ENCODE results near the gene CEMIP.

Gene CEMIP

DNA sequence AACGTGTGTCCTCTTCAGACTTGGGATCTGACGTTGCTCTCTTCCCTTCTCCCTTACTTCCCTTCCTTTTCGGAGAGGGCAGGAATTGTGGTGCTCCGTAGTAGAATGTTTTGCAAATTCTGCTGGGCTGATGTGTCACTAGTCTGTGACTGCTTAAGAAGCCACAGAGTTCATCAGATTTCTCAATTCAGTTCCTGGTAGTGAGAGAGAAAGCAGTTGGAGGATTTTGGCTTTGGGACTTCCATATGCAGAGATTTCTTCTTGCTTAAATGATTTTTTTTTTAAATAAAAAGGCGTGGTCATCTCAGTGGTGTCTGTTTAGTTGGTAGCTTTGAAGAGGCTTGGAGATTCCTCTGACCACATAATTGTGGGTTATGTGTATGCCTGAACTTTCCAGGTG is 10.1 kb downstream of the CEMIP start:
- DNase-seq, result no peak

DNA sequence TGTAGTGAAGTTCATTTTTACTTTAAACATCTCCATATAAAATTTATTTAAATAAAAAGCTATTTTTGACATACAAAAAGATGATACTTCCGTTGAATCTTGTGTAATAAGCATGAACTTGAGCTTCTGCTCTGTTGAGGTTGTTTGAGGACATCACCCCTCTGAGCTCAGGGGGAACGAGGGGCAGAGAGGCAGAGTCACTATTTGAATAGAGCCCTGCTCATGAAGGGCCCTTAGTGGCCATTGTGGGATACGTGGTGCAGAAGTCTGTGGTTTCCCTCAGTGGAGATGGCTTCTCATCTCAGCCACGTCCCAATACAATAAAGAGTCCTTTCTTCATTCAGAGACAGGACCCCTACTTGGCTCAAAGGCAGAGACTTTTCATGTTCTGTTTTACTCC is 10.6 kb downstream of the CEMIP start:
- no peak for DNase-seq

DNA sequence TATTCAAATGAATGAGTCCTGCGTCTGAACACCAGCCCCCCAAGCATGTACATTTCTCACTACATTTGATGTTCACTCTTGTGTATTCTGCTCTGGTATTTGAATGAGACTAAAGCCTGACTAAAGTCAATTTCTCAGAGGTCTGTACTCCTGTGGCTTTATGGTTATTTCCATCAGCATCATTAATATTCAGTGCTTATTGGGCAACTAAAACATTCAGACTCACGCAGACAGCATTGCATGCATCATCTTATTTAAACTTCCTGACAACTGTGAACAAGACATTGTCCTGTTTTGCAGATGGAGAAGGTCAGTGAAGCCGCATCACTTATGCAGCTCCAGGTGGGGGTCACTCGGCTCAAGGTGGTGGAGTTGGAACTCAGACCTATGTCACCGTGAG is 11.1 kb downstream of the CEMIP start:
- DNase-seq, result no peak

DNA sequence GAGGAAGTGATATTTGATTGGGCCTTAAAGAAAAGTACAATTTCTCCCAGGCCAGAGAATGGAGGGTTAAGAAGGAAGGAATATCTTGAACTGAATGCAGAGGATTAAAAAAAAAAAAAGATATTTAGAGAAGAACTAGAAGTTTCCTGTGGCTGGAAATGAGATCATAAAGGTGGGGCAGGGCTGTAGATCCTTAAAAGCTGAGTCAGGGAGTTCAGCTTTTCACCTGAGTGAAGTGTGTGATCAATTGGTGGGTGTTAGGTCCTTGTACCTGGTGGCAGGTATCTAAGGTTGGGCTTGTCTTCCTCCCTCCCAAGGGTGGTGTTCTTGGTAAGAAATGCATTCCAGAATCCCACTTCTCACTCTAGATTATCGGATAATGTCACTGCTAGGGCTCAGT is 11.8 kb downstream of the CEMIP start:
- DNase-seq, result no peak

DNA sequence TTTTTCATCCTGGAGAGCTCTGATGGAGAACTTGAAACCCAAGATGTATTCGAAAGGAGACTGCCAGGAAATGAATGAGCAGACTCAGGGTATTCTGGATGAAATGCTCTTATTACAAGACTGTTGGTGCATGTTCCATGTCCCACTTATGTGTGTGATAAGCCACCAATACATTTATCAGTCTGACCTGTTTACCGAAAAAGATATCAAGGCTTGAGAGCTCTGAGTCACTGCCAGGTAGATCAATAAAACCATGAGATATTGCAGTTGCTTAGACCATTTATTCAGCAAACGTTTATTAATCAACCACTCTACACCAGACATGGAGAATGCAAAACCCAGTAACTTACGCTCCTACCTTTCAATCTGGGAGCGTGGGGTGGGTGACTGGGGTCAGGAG is 17.2 kb downstream of the CEMIP start:
- DNase-seq, result no peak

DNA sequence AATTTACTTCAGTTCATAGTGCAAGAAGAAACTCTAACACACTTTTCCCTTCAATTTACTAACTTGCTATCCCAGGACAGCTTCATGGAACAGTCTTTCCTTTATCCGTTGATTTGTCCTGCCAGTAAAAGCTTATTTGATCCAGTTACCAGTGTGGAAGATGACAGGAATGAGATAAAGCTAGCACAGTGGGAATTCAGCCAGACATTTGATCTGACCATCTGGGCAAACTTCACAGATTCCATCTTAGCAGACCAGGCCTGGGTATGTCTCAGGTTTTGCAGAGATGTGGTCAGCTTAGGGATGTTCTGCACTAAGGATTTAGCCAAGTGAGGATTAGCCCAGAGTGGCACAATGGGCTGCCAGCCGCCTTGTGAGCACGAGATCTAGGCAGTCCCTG is 19.7 kb downstream of the CEMIP start:
- no peak for DNase-seq

DNA sequence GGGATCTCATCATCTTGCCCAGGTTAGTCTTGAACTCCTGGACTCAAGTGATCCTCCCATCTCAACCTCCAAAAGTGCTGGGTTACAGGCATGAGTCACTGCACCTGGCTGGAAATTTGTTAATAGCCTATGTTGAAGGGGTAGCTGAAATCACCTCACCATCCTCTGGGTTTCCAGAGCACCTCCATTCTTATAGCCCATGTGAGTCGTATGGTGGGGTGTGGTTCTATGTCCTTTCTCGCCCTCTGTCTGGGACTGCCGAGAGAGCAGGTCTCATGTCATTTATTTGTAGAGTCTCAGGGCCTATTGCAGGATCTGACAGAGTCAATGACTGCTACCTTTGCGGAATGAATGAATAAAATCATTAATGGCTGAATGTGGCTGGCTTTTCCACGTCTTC is 20.9 kb downstream of the CEMIP start:
- no peak for DNase-seq

DNA sequence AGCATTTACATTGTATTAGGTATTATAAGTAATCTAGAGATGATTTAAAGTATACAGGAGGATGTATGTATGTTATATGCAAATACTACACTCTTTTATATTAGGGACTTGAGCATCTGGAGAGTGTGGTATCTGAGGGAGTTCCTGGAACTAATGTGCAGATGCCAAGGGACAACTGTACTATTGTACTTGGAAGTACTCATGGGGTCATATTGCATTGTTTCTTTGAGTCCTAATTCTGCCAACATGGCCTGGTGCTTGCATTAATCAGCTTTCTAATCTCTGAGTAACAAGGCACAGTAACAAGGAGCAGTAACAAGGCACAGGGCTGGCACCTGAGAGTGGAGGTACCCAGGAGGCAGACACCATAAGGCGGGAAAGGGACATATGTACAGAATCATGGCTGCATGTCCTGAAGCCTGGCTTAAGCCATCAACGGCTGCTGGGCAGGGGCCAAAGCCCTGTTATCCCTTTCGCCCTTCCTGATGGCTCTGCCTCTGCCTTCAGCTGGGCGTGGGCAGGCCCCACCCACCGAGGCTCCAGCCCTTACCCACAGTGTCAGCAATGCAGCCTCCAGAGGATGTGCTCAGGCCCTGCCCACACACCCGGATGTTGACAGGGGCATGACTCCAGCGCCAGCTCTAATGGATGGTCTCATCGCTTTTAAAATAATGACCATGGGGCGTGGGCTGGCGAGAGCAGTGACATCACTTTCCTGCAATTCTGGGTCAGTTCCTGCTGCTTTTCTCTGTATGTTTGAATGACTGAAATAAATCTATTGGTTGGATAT is 22.9 kb downstream of the CEMIP start:
- DNase-seq, result no peak

DNA sequence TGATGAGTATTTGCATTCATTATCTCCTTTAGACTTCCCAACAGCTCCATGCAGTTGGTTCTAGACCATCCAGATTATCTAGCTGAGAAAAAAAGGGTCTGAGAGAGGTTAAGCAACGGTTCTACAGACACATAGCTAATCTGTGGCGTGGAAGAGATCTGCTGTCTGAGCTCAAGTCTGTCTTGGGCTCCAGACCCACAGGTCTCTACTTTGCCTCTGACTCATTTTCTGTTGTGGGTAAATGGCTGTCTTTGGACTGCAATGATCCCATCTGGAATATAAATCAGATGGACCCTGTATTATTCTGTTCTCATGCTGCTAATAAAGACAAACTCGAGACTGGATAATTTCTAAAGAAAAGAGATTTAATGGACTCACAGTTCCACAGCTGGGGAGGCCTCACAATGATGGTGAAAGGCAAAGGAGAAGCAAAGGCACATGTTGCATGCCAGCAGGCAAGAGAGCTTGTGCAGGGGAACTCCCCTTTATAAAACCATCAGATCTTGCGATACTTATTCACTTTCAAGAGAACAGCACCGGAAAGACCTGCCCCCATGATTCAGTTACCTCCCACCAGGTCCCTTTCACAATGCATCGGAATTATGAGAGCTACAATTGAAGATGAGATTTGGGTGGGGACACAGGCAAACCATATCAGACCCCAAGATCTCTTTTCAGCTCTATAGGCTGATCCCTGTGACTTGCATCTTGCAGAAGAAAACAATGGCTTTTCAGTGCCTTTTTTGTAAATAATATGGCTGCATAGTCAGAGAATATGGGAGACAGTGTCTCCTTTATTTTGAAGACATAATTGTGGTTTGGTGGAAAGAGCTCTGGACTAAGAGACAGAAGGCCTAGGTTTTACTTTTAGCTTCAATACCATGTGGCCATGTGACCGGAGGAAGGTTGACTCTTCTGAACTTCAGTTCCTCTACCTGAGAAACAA is 24.7 kb downstream of the CEMIP start:
- DNase-seq, result no peak

DNA sequence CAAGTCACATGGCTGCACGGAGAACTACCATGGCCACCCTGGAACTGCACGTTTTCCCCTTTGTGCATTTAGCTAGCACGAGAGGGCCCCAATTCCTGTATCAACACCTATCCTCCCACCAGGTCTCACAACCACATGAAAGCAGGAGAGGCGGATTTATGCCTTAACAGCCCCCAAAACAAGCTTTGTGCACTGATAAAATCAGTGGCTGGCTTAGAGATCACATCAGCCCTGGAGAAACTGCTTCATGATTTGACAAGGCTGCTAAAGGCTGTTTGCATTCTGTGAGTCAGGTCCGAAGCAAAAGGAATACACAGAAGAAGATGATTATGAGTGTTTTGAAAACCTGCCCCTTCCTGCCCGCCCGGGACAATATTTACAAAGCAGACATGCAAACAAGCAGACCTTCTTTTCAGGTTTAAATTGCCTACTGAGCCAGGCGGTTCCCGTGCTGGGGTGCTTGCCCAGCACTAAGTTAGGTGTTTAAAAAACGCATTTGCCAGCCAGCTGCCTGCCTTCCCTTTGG is 25.9 kb downstream of the CEMIP start:
- no peak for DNase-seq

DNA sequence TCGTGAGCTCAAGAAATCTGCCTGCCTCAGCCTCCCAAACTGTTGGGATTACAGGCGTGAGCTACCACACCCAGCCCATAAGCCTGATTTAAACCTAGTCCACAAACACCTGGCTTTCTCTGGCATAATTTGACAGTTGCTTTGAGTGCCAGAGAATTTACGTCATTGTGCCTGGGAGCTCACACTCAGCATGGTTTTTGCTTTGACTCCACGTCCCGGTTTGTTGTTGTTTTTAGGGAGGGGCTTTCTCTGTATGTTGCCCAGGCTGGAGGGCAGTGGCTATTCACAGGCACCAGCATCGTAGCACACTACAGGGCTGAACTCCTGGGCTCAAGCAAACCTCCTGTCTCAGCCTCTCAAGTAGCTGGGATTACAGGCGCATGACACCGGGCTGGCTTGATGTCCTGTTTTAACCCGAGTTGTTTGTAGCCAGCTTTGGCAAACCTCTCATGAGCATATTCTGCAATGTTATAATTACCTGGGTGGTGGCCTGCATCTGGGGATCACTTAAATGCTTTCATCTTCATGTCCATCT is 32.7 kb downstream of the CEMIP start:
- no peak for DNase-seq

DNA sequence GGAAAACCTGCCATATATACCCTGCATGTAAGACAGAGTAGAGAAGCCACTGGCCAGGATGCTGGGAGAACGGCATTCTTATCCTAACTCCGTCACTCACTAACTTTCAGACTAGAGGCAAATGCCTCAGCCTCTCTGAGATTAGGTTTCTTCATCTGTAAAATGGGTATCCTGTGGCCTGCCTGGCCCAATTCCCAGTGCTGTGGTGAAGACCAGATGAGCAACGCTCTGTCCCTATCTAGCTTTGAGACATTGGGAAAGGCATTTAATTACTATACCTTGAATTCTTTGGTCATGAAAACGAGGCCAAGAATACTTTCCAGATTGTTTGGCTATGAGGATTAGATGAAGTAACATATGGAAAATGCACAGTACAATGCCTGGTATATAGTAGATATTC is 35.9 kb downstream of the CEMIP start:
- no peak for DNase-seq

DNA sequence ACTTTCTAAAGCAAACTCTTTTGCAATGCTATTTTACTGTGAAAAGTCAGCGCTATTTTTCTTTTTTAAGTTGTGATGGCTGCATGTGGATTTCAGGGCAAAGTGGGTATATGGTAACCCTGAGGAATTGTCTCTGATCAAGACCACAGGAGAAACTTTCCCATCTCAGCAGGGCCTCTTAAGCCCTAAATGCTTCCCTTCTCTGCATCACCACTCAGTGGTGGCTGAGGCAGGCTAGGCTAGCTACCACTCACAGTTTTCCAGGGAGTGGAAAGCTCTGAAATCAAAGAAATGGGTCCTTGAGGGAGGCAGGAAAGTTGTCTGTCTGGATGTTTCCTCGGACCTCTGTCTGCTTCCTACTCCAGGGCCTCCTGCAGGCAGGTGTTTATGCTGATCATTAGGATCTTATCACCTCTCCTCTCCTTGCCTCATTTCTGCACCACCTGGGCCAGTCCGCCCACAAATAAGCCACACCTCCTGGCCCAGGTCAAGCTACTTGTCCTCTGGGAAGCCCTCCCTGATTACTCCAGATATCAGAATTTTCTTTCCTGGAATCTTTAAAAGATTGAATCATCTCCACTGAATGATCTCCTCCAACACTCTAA is 37.0 kb downstream of the CEMIP start:
- no peak for DNase-seq

DNA sequence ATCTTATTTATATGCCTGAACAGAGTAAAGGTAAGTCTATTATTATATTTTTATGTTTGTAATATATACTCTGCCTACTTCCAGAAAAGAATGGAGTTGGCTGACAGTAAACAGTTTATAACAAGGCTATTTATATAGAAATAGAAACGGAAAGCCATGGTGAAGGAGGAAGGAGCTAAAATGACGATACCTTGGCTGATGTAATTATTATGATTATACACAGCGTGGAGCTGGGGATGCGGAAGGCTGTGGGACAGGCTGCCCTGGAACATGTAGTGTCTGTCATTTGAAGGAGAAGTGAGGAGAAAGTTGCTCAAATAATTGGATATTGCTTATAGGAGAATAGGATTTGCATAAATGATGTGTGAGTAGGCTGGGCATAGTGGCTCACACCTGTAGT is 37.8 kb downstream of the CEMIP start:
- DNase-seq, result no peak

DNA sequence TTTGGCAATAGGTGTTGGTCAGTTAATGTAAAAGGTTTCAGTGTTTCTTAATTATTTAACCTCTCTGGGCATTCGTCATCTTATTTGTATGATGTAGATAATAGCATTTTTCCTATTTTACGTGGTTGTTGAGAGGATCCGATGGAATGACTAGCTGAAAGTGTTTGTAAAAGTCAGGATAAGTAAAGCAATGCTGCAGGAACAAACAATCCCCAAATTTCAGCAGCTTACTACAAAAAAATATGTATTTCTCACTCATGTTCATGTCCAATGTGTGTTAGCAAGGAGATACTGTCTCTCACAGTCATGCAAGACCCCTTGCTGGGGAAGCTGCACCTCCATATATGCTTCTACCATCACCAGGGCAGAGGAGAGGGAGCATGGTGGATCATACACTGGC is 38.7 kb downstream of the CEMIP start:
- no peak for DNase-seq

DNA sequence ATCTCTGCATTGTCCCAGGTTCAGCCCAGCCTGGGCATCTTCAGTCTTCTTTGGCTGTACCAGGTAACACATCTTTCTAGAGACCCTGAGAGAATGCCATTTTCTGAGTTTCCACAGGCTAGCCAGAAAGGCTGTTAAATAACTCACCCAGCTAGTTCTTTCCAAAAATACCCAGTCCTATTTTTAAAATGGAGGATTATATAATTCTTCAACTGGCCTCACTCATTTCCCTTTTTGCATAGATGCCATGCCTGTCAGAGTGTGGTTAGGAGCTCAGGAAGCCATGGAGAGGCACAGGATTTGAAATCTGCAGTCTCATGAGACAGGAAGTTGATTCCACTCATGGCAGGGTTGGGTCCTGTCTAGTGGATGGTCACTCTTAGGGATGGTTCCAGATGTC is 39.8 kb downstream of the CEMIP start:
- no peak for DNase-seq

DNA sequence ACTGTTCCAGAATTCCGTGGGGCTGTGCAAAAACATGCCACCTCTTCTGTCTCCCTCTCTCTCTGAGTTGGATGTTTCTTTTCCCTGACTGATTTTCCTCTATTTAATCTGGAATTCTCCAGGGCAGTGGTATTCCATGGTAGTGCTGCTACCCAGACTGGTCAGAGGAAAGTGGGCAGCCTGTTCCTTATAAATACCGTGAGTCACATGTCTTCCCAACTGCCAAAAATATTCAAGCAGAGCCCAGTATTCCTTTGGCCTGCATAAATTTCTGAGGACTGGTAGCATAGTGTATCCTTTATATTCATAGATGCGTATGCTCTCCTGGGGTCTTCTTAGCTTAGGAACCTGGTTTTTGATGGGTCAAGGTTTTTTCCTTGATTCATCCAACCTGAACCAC is 40.9 kb downstream of the CEMIP start:
- no peak for DNase-seq

DNA sequence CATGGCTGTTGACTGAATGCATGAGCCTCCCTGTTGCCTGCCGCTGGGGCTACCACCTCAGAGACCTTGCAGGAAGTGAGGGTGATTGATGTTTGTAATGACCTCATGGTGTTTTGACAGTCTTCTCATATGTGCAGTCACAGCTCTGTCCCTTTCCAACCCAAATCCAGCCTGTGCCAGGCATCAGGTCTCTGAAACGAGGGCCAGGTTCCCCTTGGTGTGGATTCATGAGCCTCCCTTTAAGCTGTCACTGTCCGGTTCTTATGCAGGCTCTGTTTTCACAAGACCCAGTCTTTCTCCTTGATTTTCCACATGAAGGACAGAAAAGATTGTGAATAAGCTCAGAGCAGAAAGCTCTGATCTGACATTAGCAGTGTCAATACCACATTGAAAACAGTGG is 43.1 kb downstream of the CEMIP start:
- DNase-seq, result no peak

DNA sequence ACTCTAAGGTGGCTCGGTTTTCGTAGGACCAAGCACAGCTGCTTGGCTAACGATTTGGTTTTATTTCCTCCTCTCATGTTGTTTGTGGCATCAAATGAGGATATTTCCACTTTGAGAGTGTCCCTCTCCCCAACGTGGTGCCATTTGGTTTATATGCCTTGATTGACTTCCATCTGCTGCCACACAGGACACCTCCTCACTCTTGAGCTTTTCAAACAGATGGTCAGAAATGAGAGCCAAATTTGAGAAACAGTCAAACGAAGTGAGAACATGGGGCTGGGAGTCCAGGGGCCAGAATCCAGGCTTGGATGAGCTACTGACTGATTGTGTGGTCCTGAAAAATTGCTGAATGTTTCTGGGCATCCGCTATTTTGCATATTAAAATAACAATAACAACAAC is 43.5 kb downstream of the CEMIP start:
- no peak for DNase-seq

DNA sequence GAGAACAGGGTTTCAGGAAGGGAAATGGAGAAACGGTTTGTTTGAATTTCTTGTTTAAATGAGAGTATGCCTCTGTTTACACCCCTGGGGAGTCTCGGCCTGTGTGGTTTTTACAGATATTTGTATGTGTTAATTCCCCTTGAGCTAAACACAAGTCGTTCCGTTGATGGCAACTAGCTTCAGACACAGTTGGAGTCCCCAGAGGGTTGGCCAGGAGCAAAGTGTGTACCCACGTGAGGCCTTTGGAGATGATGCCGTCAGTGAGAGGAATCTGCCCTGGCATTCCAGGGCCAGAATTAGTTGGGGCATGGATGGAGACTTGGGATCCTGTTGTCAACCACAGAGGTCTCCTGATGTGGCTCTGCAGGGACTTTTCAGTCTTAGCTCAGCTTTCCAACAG is 44.0 kb downstream of the CEMIP start:
- DNase-seq, result no peak

DNA sequence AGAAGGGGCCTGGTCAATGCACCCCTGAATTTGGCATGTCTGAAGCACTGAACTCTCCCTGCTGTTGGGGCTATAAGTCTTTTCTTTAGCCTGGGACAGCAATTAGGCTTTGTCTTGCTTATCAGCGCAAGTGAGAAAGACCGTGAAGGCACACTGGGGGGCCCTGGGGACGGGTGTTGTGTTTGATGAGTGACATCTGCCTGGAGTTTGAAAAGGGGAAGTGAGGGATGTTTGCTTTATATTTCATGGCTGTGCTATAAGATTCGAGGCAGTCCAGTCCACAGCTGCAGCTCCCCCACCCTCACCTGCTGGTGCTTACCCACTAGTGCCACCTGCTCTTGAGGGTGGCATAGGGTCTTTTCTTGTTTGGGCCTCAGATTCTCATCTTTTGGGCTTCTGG is 44.8 kb downstream of the CEMIP start:
- DNase-seq, result no peak

DNA sequence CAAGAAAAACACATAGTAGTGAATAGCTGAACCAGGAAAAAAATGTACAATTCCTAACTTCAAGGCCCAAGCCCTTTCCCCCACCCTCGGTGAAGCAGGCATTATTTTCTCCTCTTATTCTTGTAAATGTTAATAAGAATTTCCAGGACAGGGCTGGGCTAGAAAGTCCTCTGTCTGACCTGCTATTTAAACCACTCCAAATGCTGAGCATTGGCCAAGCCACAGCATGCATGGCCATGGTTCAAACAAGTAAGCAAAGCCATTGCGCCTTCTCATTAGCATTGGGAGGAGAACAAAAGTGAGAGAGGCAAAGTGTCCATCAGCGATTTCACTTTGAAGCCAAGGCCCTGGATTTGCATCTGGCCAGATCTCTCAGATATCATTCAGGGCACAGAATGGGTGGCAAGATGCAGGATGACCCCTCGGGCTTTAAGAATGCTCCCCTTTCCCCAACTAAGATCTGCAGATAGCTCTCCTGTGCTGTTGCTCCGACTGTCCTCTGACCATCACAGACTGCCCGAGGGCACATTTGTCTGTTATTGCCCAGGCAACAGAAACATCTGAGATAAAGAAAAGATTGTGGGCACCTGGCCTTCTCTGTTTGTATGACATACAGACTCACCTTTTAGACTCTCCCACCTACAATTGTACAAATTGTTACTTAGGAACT is 46.3 kb downstream of the CEMIP start:
- no peak for DNase-seq

DNA sequence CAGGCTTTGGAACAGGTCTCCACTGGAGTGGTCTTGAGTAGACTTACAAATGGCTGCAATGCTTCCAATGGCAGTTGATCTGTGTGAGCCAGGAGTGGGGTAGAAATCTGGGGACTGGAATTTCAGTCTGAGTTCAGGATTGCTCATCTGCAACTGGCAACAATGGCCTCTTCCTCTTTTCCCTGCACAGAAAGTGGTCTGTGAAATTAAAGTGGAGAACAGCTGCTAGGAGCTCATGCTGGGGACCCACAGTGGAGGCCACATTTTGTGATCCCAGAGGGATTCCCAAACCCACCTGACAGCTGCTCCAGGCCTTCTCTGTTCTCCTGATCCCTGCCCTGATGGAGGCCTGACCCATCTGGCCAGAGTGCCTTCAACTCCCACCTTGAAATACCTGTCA is 49.6 kb downstream of the CEMIP start:
- no peak for DNase-seq

All from activated CD4-positive, alpha-beta T cell treated with anti-CD3 and anti-CD28 coated beads for 1 hour (primary cell).